GDM1 (cell line): ENCODE results near the gene SLC6A17.

Experiments used
- DNase-seq: peaks from one replicate; lab custom pipeline; 2025; lab: John Stamatoyannopoulos, UW

SLC6A17 gene

DNA sequence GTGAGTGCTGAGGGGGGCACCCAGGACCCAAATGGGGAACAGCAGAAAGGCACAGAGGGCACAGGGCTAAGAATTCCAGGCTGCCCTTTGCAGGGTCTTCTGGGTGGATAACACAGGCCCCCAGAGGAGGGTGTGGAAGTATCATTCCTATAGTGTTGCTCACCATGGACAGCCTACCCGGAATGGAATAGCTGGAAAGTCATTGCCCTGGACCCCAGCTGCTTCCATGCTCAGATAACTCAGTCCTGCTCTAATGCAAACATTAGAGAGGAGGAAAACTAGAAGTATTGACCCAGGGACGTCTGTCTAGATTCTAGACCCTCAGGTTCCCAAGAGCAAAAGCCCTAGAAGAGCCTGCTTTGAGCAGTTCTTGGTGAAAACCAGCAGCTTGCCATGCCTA, 24.7 kb downstream of the SLC6A17 start:
- DNase-seq = no peak

DNA sequence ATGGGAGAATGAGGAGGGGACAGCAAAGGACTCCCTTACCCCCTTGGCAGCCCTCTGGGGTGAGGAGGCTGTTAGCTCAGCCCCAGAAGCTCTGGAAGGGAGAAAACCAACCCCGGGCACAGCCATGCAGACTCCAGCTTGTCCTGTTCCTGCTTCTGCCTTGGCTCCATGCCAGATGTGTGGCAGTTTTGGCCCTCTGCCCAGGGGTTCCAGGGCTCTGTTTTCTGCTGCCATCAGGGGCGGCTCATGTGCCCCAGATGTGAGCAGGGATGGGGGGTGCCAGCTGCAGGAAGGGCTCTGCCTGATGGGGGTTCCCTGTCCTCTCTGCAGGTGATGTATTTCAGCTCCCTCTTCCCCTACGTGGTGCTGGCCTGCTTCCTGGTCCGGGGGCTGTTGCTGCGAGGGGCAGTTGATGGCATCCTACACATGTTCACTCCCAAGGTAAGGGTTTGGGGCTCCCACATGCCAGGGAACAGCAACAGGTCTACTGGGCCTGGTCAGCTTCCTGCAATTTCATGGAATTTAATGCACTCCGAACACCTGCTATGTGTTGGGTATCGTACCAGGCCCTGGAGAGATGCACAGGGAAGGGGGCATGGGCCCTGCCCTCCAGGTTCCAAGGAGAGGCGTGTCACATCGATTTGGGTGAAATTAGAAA, 26.1 kb downstream of the SLC6A17 start:
- no peak for DNase-seq

DNA sequence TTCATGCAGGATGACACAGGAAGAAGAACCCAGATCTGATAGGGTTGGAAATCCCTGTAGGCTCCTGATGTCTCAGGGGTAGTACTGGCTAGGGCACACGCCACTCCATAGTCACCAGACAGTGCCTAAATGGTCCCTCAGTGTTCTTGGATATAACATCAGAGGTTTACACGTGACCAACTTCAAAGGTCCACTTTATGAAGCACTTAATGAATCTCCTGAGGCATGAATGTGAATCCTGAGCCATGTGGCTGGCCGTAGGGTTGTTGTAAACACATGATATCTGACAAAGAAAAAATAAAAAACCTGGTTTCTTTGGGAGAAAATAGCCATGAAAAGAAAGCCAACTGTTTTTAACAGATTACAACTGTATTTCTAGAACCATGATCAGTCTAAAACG, 27.5 kb downstream of the SLC6A17 start:
- no peak for DNase-seq

DNA sequence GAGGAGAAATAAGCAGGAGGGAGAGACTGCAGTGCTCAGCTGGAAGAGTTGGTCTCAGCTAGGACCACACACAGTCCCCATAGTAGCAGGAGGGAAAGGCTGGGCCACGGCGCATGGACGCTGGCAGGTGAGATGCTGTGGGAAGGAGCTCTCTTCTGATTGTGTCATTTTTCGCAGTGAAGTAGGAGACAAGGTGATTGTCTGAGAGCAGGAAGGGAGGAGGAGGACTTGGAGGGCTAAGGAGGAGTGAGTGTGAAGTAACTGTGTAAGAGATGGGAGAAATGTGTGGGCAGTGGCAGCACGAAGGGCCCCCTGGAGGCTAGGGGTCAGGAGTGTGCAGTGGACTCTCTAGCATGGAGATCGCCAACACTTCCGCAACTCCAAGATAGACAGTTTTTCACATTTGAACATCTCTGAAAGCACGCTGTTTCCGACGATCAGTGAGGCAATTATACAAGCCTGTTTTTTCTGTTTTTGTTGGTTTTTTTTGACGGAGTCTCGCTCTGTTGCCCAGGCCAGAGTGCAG, 33.4 kb downstream of the SLC6A17 start:
- DNase-seq = no peak

DNA sequence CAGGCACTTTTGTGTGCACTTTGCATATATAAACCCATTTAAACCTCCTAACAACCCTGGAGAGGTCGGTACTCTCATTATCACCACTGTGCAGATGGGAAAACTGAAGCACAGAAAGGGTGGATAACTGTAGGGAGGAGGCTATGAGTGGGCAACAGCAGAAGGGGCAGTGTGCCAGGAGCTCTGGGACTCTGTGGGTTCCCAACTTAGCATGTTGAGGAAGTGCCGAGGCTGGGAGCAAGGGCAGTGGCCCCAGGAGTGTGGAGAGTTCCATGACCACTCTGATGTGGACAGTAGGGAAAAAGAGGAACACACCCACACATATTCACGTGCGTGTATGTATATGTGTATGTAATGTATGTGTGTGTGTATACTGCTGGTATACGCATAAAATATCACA, 34.2 kb downstream of the SLC6A17 start:
- no peak for DNase-seq

DNA sequence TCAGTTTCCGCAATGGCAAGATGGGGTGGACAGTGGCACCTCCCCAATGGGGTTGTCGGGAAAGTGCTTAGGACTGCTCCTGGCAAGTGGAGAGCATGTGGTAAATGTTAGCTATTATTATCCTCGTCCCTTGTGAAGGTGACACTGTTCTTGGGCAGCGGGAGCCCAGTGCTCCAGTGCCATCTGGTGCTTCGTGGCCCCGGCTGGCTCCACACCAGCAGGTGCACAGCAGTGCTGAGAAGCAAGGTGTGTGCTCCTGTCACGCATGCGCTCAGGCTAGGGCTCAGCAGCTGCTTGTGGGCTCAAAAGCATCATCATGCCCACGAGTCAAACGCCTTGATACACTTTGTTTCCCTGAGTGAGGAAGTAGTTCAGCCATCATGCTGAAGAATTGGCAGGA, 34.9 kb downstream of the SLC6A17 start:
- no peak for DNase-seq

DNA sequence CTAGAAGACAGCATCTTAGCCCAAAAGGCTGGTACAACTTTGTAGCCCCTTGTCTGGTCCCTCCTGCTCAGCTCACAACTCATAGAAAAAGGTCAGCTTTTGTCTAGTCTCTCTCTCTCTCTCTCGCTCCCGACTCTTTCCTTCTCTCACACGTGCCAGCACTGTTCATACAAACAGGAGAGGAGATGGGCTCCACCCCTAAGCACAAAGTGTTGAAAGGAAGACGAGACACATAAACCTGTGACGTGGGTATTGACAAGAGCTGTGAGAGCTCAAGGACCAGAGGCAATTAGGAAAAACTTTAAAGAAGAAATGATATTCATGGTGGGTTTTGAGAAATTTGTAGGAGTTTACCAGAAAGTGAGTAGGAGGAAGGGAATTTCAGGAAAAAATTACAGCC, 36.3 kb downstream of the SLC6A17 start:
- DNase-seq = no peak

DNA sequence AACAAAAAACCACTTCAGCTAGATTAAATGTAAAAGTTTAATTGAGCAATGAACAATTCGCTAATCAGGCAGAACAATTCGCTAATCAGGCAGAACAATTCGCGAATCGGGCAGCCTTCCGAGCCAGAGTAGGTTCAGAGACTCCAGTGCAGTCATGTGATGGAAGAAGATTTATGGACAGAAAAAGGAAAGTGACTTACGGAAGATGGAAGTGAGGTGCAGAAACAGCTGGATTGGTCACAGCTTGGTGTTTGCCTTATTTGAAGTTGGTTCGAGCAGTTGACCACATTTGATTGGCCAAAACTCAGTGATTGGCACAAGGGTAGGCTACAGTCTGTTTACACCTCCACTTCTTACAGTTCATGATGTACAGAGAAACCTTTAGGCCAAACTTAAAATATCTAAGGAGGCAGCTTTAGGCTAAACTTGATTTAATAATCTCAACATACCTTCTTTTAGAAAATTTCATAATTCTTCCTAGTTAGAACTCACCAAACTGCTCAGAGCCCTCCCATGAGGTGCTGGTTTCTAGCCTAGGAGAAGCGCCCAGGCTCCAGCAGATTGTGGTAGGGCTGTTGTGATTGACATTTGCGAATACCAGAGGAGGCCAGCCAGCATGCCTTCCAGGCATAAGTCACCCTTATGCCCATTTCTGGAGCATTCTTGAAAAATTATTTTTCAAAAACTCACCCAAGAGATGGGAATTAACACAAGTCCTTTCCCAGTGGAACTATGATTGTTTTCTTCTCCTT, 37.0 kb downstream of the SLC6A17 start:
- DNase-seq = no peak

DNA sequence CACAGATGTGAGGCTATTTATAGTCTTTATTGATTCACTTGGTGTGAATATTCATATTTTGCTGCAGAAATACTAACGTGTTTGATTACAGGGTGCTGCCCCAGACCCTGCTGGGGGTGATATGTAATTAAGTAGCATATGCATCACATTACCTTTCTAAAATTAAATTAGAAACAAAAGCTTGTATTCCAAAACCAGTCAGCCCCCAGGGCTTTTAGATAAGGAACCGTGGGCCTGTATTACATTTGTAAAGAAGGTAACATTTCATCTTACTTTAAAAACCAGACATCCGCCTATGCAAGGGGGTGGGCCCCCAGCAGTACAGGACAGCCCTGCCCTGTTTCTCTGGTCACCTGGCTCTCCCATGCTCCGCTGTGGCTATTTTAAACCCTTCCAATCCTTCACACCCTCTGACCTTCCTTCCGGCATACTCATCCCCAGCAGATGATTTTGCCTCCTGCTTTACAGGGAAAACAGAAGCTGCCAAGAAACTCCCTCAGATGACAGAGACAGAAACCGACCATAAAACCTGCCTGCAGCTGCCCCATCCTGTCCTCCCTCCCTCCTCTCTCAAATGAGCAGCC, 37.8 kb downstream of the SLC6A17 start:
- no peak for DNase-seq

DNA sequence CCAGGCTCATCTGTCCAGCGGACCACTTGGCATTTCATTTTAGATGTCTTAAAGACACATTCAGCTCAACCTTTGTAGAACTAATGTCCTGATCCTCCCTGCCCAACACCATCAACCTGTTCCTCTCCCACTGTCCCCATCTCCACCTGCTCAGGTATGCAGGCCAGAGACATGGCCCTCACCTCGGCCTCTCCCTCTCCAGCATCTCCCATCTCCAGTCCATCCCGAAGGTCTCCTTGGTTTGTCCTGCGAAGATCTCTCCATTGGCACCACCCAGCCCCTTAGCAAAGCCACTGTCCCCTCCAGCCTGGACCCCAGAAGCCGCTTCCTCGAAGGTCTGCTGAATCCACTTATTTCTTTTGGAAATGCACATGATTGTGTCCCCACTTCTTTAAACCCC, 38.9 kb downstream of the SLC6A17 start:
- DNase-seq = no peak

DNA sequence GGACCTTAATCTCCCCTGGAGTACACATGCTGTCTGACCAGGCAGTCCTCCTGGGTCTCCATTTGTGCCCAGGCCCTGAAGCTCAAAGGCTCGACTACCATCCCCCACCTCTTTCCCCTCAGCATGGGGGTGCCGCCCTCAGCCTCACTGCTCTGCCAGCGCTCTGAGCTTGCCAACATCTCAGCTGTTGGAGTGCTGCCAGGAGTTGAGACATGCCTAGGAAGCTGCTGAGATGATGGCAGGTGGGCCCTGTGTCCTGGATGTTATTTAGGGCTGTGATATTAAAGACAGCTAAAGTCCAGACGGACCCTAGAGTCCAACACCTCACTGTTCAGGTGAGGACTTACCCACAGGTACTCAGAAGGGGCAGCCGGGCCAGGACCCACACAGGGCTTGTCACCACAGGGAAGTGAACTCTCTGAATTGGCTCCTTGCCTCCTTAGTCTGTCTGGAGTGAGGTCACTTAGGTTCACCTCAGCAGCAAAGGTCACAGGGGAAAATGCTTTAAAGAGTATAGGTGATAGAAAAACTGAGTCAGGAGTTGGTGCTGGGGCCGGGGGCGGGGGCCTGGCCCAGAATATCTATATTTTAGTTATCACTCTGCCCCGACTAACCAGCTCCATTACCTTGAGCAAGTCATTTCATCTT, 40.1 kb downstream of the SLC6A17 start:
- DNase-seq = no peak

DNA sequence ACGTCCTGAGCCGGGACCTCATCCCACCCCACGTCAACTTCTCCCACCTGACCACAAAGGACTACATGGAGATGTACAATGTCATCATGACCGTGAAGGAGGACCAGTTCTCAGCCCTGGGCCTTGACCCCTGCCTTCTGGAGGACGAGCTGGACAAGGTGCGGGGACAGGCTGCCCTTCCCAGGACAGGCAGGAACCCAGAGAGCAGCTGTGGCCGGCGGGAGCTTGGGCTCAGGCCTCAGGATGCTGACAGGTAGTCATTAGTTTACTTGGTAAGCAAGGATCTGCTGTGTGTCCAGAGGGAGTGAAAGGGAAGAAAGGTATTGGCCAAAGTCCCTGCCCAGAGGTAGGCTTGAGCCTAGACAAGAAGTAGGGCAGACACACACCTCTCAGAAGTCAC, 42.2 kb downstream of the SLC6A17 start:
- DNase-seq = no peak

DNA sequence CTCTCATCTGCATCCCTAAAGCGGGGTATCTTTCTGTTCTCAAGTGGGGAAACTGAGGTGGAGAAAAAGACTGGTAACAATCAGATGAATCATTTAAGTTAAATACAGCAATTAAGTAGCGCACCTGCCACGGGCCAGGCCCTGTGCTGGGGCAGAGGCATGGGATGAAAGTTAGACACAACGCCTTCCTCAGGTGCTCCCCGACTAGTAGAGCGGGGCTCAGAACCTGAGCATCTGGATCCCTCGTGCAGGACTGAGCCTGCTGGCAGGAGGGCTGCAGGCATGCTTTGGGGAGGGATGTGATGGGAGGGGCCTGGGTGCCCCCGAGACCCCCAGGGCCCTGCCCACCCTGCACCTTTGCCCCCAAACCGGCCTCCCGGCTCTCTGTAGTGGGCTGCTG, 44.9 kb downstream of the SLC6A17 start:
- no peak for DNase-seq

DNA sequence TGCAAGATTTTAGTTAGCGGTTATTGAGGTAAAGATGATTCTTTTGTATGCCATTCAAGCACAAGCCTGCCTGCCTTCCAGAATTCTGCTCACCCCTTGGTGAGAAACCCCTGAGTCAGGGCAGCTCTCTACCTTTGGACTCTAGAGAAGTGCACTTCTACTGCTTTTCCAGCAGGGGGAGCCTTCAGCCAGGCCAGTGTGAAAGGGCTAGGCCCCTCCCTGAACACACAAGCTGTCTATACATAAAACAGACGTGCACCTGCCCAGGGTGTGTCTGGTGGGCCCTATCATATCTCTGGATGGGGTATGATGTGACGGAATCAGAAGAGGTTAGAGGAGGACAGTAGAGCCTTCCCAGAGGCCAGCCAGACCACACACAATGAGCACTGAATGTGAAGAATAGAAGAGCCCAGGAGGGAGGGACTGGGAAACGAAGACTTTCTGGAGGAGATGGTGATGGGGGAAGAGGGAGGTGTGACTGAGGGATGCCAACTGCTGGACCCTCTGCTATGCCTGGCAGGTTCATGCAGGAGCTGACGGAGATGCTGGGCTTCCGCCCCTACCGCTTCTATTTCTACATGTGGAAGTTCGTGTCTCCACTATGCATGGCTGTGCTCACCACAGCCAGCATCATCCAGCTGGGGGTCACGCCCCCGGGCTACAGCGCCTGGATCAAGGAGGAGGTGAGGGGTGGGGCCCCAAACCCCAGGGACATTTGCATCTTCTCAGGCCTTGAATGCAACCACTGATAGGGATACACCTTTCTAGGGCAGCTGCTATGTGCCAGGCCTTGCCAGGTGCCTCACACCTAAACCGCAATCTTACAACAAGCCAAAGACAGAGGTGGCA, 46.8 kb downstream of the SLC6A17 start:
- peak; percentile 35 for DNase-seq

DNA sequence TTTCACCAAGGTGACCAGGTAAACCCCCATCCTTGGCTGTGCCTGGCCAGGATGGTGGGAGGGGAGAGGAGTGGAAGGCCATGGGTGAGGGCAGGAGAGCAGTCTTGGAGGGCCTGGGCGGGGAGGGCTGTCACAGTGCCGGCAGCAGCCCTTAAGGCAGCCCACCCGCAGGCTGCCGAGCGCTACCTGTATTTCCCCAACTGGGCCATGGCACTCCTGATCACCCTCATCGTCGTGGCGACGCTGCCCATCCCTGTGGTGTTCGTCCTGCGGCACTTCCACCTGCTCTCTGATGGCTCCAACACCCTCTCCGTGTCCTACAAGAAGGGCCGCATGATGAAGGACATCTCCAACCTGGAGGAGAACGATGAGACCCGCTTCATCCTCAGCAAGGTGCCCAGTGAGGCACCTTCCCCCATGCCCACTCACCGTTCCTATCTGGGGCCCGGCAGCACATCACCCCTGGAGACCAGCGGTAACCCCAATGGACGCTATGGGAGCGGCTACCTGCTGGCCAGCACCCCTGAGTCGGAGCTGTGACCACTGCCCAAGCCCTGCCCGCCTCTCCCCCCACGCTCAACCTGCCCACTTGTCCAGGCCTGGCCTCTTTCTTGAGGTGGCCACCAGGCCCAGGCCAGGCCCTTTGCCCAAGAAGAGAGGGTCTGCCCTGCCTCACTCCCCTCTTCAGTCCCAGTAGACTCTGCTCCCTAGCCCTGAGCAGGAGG, 47.8 kb downstream of the SLC6A17 start:
- DNase-seq = no peak

DNA sequence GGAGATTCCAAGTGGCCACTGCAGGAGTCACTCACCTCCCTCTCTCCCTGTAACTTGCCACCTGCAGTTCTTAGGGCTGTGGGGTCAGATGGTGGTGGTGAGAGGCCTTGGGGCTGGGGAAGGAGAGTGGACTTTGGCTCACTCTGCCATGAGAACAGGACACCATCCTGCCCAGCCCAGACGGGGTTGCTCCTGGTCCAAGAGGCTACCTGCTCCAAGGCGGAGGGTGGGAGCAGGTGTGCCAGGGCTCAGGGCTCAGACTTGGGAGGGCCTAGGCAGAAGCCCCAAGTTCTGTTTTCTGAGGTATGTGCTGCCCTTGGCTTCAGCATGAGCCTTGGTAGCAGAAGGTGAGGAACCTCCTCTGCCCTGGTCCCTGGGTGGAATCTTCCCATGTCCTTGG, 48.5 kb downstream of the SLC6A17 start:
- DNase-seq = no peak

DNA sequence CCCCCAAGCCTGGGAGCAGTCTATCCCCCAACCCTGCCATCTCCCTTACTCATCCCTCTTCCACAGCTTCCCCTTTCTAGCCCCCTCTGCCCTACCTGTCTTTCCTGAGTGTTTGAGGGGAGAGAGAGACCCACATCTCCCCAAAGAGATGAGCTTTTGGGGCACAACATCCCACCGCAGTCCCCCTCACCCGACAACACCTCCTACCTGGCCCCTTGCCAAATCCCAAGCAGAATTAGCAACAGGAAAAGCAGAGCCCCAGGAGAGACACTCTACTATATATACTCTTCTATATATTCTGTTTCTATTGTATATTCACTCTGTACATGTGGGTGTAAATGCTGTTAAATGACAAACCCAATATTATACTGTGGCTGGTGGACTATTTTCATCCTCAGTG, 49.9 kb downstream of the SLC6A17 start:
- no peak for DNase-seq

DNA sequence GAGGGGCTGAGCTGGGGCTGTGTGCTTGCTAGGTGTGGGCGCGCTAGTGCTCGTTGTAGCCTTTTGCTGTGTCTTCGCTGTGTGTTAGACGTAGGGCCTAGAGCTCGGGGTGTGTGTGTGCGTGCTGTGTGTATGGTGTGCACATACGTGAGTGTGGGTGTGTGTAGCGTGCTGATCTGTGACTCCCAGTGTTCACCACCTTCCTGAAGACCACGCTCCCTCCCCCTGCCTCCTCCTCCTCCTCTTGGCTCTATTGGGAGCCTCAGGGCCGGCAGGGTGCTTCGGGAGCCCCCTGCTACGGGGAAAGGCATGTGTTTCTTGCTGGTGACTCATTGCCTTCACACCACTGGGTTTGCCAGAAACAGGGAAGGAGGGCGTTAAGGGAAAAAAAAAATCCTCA, 50.4 kb downstream of the SLC6A17 start:
- no peak for DNase-seq

DNA sequence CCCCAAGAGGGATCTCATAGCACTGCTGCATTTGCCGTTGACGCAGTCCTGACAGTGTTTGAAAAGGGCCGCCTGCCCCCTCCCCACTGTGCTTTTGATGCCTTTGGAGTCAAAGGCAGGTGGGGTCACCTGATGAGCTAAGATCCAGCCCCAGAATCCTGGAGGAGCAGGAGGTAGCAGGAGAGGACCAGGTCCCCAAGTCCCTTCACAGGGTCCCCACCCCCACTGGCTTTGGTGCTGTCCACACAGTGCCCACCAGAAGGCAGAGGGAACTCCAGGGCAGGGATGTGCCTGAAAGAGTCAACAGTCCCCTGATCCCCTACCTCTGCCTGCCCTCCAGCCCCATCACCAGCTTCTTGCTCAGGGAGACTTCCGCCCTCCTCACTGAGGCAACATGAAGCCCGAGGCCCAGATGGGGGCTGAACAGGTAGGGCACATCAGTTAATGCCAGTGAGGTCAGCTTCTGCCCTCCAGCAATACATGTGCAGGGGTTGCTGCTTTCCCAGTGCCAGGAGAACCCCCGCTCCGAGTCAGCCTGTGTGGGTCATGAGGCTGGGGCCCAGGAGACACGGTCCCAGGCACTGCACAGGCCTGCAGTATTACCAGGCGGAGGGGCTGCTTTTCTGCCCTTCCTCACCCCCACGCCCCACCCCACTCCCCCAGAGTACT, 51.0 kb downstream of the SLC6A17 start:
- no peak for DNase-seq

DNA sequence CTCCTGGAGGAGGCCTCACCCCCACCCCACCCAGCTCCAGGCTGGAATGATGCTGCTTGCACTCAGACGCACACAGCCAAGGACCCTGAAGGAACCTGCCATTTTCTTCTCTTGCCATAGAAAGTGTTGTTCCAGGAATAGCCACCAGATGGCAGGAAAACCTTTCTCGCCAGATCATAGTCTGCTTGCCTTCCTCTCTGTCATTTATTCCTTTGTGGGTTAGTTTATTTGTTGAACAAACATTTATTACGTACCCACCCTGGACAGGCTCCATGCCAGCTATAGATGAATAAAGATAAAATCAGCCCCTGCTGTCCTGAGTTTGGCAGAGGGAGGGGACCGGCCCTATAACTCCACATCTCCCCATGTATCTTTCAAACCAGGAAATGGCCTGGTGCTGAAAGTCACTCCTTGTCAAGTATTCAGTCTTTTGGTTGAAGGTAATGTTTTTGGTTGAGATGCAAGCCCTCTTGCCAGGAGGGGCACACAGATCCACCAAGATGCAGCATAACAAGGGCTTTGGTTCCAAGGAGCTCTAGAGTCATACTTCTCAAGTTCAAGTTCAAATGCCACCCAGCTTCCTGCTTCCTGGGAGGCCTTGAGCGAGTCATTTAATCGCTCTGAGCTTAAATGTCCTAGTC, 52.8 kb downstream of the SLC6A17 start:
- peak; percentile 54 for DNase-seq
